ENCODE measurements around the gene REL. TPM values are rescaled to one million over a fixed set of nuclear protein-coding genes. Genes with fewer than 3 reads are reported as not detected.

REL gene
- total RNA-seq, 2 donors from 2014 or later = 23.3 to 93.0 TPM

DNA sequence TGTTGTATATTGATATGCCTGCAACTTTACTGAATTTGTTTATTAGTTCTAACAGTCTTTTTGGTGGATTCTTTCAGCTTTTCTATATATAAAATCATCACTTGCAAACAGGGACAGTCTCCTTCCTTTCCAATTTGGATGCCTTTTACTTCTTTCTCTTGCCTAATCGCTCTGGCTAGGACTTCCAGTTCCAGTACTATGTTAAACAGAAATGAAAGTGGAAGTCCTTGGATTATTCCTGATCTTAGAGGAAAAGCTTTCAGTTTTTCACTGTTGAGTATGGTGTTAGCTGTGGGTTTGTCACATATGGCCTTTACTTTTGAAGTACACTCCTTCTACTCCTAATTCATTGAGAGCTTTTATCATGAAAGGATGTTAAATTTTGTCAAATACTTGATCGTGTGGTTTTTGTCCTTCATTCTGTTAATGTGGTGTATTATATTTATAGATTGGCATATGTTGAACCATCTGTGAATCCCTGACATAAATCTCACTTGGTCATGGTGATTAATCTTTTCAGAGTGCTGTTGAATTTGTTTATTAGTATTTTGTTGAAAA is 52.9 kb downstream of the REL start:
- H3K36me3 Mint-ChIP-seq = peaks cover 17 to 18% of the 10 kb centered on the region in 2 donors
- ATAC-seq (no peak), DNase-seq (ENCODE audit: low spot score in 2 of 2) (no peak)
- no peaks in the 10 kb centered on the region for H3K9me3 Mint-ChIP-seq
- no peak overlapping the region for H3K27ac Mint-ChIP-seq

DNA sequence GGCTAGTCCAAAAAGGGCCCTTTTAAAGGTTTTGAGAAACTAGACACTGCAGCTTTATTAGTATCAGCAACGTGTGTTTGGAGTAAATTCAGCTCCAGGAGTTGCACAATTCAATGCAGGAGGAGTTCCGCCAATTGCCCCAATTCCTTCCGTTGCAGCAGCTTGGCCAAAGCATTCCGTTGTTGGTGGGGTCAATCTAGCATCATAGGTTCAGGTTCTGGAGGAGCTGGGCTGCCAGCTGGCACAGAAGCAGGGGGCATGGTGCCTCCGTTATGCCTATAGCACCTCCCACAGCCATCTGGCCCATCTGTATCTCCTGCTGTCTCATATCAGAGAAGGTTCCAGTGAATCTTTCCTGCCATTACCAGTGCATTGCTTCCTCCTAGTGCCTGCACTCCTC is 55.4 kb downstream of the REL start:
- H3K36me3 Mint-ChIP-seq = peaks cover 18 to 26% of the 10 kb centered on the region in 2 donors
- peak in 1 of 2 donors; percentile 19 for ATAC-seq
- DNase-seq (ENCODE audit: low spot score in 2 of 2) = no peak
- H3K9me3 Mint-ChIP-seq = no peaks in the 10 kb centered on the region
- no peak overlapping the region for H3K27ac Mint-ChIP-seq

DNA sequence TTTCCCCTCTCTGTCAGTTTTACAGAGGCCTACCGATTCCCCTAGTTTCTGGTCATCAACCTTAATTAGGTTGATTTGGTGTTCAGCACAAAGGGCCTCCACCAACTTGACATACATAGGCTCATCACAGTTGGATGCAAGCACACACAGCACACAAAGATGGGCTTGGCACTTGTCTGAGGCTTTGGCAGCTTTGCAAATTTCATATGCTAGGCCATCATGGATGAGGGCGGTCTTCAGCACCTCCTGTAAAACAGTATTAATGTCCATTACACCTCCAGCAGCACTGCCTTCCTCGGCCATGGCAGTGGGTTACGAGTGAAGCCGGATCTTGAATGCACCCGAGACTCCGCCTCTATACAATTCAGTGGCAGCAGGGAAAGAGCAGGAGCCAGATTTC is 56.9 kb downstream of the REL start:
- no peak for ATAC-seq
- no peaks in the 10 kb centered on the region for H3K9me3 Mint-ChIP-seq
- H3K27ac Mint-ChIP-seq = peak overlapping the region in 1 of 2 donors; percentile 50
- DNase-seq (ENCODE audit: low spot score in 2 of 2) = no peak
- peaks cover 18 to 26% of the 10 kb centered on the region in 2 donors for H3K36me3 Mint-ChIP-seq

DNA sequence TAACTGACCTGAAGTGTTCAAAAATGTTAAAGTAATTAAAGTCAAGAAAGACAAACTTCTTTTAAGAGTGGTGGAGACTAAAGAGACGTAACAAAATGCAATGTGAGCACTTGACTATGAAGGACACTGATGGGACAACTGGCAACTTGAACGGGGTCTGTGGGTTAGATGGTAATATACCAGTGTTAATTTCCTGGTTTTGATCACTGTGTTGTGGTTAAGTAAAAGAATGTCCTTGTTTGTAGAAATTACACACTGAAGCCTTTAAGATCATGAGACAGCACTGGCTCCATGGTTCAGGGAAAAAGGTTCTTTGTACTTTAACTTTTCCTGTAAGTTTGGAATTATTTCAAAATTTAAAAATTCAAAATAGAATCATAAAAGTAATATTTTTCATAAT is 58.2 kb downstream of the REL start:
- H3K9me3 Mint-ChIP-seq = no peaks in the 10 kb centered on the region
- DNase-seq (ENCODE audit: low spot score in 2 of 2) (no peak), ATAC-seq (no peak)
- H3K36me3 Mint-ChIP-seq = peaks cover 18 to 26% of the 10 kb centered on the region in 2 donors
- H3K27ac Mint-ChIP-seq = no peak overlapping the region

DNA sequence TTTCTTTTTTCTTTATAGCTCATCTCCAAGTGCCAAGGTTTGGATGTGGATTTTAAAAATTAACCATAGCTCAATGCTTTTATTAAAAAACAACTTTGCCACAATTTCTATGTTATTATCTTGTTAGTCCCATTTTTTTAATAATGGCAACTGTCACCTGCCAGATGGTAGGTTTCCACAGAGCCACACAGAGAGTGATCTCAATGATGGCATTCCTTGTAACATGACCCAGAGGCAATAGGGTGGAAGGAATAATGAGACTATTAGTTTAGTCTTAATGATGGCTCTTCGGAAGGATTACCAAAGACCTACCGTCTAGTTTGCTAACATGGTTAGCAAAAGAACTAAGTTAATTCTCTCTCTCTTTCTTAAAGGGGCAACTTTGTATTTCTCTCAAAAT is 64.0 kb downstream of the REL start:
- peaks cover 0 to 5% of the 10 kb centered on the region in 2 donors for H3K36me3 Mint-ChIP-seq
- DNase-seq (ENCODE audit: low spot score in 2 of 2) (no peak), ATAC-seq (no peak)
- H3K9me3 Mint-ChIP-seq = no peaks in the 10 kb centered on the region
- H3K27ac Mint-ChIP-seq = no peak overlapping the region

DNA sequence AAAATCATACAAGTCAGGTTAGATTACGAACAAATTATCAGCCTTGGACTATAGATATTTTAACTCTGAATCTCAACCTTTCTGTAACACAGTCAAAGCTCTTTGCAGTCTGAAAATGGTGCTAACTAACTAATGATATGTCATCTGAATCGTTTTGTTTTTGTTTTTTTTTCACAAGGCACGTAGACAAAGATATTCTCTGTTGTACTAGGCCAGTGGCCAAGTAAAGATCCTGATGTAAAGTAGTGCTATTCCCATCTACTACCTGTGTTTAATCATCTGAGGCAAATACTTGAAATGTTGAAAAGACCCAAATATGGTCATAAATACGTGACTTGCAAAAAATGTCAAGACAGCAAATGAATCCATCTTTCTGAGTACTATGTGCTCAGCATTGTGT is 65.7 kb downstream of the REL start:
- Mint-ChIP-seq H3K9me3 (no peaks in the 10 kb centered on the region), H3K36me3 (no peaks in the 10 kb centered on the region), H3K27ac (no peak overlapping the region)
- DNase-seq (ENCODE audit: low spot score in 2 of 2) = no peak
- no peak for ATAC-seq

DNA sequence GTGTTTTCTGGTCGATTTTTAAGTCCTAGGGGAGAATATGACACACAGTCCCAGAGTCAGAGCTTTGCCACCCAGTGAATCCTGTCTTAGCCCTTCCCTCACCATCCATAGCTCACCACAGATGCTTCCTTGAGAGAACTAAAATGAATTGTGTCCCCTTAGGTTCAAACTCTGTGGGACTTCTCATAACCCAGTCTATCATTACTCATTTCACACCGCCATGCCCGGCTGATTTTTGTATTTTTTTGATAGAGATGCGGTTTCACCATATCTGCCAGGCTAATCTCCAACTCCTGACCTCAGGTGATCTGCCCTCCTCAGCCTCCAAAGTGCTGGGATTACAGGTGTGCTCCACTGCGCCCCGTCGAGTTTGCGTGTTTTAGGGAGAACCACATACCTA is 66.8 kb downstream of the REL start:
- peak in 1 of 2 donors; percentile 40 for ATAC-seq
- Mint-ChIP-seq H3K36me3 (peaks cover under 1 to 4% of the 10 kb centered on the region in 2 donors), H3K27ac (no peak overlapping the region)

DNA sequence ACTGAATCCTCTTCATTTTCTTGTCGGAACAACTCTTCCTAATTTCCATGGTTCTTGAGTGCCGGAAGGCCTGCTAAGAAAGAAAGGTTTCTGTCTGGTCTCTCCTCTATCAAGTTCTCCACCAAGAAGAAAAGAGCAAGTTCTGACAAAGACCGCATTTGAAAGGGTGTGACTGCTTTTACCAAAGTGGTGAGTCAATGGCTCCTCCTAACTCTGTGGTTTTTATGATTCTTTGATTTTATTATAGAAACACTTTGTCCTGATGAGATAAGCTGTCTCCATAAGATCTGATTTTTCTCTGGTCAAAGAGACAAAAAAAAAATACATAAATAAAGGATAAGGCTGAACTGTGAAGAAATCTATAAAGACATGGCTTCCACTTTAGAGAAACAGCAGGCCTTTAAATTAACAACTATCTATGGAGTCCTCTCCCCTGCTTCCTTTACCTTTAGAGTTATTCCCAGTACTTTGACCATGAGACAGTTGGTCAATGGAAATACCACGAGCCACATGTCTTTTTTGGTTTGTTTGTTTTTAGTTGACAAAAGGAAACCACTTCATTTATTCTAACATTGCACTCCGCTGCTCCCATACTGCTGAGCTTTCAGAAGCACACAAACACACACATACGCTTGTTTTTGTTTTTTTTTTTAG is 67.7 kb downstream of the REL start:
- peaks cover 9 to 13% of the 10 kb centered on the region in 2 donors for H3K36me3 Mint-ChIP-seq
- H3K27ac Mint-ChIP-seq = peak overlapping the region in 1 of 2 donors; percentile 34
- no peak for DNase-seq (ENCODE audit: low spot score in 2 of 2)
- H3K9me3 Mint-ChIP-seq = no peaks in the 10 kb centered on the region
- peak; percentile 63 to 78 for ATAC-seq

More for the DNA sequence above, 66.8 kb downstream of the REL start:
- DNase-seq (ENCODE audit: low spot score in 2 of 2) = no peak
- no peaks in the 10 kb centered on the region for H3K9me3 Mint-ChIP-seq

DNA sequence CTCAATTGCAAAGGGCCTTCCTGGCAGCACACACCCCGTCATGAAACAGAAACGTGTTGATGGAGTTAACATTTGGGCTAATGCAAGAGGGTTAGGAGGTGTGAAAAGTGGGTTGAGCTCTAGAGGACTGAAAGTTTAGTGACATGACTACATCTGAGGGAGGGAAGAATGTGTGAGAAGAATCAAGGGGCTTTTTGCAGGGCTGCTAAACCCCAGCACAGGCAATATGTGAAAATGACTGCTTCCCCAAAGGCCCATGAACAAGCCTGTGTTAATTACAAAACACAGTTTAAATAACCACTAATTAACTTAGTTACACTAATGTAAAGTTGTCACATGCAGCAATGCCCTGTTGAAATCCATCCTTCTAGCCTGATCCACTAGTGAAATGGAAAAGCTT is 72.8 kb downstream of the REL start:
- ATAC-seq (peak; percentile 53 to 75), DNase-seq (ENCODE audit: low spot score in 2 of 2) (no peak)
- H3K36me3 Mint-ChIP-seq = peaks cover 10 to 20% of the 10 kb centered on the region in 2 donors
- H3K27ac Mint-ChIP-seq = no peak overlapping the region
- no peaks in the 10 kb centered on the region for H3K9me3 Mint-ChIP-seq

DNA sequence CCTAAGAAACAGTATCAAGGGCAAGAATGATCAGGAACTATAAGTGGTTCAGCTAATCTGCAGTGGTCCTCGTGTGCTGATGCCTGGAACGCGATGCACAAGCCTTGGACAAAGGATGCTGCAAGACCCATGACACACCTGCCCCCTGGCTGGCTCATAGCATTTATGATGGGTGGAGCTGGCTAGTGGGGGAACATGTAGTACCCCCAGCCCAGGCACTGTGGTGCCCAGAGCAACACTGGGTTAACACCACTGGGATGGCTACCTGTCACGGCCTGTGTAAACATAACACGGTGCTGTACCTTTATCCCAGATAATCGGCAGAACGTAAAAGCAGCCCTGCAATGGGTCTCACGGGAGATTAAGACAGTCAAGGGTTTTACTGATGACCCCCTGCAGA is 75.8 kb downstream of the REL start:
- Mint-ChIP-seq H3K9me3 (no peaks in the 10 kb centered on the region), H3K36me3 (peaks cover 10 to 20% of the 10 kb centered on the region in 2 donors), H3K27ac (no peak overlapping the region)
- ATAC-seq (no peak), DNase-seq (ENCODE audit: low spot score in 2 of 2) (no peak)

DNA sequence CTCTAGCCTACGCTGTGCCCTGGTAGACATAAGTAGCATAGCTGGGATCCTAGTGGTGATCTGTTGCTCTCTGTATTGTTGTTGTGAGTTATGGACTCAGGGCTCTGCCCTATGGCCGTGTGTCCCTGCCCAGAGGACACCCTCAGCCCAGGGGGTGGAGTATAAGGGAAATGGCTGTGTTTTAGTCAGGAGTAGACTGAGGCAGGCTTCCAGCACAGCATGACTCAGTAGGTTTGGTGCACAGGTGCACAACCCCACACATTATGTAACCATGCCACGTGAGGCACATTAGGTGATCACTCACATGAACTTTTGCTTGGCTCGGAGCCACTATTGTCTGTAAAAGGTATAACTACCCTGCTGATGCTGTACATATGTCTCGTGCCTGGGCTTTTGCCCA is 76.3 kb downstream of the REL start:
- no peak for DNase-seq (ENCODE audit: low spot score in 2 of 2)
- H3K27ac Mint-ChIP-seq = no peak overlapping the region
- peaks cover 10 to 20% of the 10 kb centered on the region in 2 donors for H3K36me3 Mint-ChIP-seq
- no peaks in the 10 kb centered on the region for H3K9me3 Mint-ChIP-seq
- peak in 1 of 2 donors; percentile 20 for ATAC-seq

DNA sequence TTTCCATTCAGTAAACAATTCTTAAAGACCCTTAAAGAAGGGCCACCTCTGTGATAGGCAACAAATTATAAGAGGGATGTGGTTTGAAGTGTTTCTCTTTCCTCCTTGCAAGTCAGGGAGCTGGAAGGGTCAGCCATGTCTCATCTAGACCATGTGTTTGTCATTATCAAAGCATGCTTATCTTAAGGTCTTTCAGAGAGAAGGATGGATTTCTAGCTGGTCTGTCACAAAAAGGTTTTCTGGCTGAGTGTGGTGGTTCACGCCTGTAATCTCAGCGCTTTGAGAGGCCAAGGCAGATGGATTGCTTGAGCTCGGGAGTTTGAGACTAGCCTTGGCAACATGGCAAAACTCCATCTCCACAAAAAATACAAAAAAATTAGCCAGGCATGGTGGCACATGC is 77.0 kb downstream of the REL start:
- H3K9me3 Mint-ChIP-seq = no peaks in the 10 kb centered on the region
- H3K27ac Mint-ChIP-seq = no peak overlapping the region
- ATAC-seq (no peak), DNase-seq (ENCODE audit: low spot score in 2 of 2) (no peak)
- H3K36me3 Mint-ChIP-seq = peaks cover 8 to 15% of the 10 kb centered on the region in 2 donors

DNA sequence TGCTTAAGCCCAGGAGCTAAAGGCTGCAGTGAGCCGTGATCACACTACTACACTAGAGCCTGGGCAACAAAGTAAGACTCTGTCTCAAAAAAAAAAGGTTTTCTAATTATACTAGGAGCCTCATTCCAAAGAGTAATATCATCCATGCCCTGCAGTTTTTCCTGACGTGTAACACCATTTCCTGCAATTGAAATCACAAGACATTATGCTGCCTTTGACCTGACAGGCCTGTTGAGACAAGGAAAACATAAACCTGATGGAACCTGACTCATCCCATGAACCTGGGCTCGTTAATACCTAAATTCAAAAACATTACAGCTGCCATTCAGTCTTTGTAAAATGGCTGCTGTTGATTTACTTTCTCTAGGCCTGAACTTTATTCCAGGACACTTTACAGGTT is 77.4 kb downstream of the REL start:
- ATAC-seq (no peak), DNase-seq (ENCODE audit: low spot score in 2 of 2) (no peak)
- H3K36me3 Mint-ChIP-seq = peaks cover 3 to 10% of the 10 kb centered on the region in 2 donors
- no peak overlapping the region for H3K27ac Mint-ChIP-seq
- no peaks in the 10 kb centered on the region for H3K9me3 Mint-ChIP-seq

DNA sequence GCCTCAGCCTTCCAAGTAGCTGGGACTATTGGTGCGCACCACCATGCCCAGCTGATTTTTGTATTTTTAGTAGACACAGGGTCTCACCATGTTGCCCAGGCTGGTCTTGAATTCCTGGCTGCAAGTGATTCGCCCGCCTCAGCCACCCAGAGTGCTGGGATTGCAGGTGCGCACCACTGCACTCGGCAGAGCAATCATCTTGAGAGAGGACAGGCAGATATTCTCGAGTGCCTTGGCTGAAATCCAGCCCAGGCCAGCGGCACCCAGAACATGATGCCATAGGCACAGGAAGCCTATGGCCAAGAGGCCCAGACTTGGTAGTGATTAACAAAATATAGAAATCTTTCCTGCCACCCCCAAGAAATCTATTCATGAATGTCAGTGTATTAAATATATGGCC is 78.1 kb downstream of the REL start:
- Mint-ChIP-seq H3K27ac (no peak overlapping the region), H3K9me3 (no peaks in the 10 kb centered on the region), H3K36me3 (peaks cover 0 to 11% of the 10 kb centered on the region in 2 donors)
- no peak for DNase-seq (ENCODE audit: low spot score in 2 of 2)
- no peak for ATAC-seq

DNA sequence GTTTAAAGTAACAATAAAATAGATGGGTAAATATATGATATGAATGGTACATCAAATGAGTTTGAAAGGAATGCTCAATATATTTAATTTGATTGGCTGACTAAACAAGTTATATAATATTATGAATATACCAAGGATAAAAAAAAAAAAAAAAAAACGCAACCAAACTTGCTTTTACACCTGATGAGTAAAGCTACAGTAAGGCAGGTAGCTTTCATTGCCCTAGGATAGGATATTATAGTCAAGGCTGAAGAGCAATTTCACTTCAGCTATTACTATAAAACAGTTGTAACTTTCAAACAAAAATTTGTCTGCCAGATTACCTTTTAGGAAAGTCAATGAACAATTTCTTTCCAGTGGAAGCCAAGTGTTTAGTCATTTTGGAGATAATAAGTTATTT is 79.3 kb downstream of the REL start:
- DNase-seq (ENCODE audit: low spot score in 2 of 2) (no peak), ATAC-seq (no peak)
- H3K36me3 Mint-ChIP-seq = peaks cover 0 to 13% of the 10 kb centered on the region in 2 donors
- no peak overlapping the region for H3K27ac Mint-ChIP-seq
- no peaks in the 10 kb centered on the region for H3K9me3 Mint-ChIP-seq

DNA sequence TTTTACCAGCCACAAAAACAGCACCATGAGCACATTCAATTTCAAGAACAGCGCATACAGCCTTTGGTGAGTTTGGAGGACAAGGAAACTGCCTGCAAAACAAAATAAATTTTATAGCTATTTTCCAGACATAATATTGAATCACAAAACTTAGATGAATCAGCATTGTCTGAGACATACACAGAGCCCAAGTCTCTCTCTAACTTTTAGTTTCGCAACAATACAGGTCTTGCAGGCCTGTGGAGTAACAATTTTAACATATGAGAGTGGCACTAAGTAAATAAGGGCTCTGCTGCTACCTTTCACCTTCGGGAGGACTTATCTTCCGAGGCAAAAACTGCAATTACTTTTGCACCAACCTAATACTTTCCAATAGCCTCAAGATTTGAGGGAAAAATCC is 80.1 kb downstream of the REL start:
- ATAC-seq (peak in 1 of 2 donors; percentile 44), DNase-seq (ENCODE audit: low spot score in 2 of 2) (no peak)
- Mint-ChIP-seq H3K9me3 (no peaks in the 10 kb centered on the region), H3K27ac (no peak overlapping the region), H3K36me3 (peaks cover 0 to 13% of the 10 kb centered on the region in 2 donors)

DNA sequence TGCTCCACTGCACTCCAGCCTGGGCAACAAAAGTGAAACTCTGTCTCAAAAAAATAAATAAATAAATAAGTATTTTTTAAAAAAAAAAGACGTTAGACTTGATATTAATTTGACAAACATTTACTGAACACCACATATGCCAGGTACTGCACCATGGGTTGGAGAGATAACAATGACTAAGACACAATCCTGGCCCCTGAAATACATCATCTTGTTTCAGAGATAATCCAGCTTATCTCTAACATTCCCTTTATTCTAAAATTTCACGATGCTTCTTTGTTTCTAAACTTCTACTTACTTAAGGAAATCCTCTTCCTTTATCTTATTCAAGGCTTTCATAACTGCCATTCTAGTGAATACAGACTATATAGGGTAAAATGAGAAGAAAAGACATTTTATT is 81.2 kb downstream of the REL start:
- DNase-seq (ENCODE audit: low spot score in 2 of 2) = no peak
- Mint-ChIP-seq H3K9me3 (no peaks in the 10 kb centered on the region), H3K36me3 (peaks cover 0 to 13% of the 10 kb centered on the region in 2 donors), H3K27ac (no peak overlapping the region)
- no peak for ATAC-seq

DNA sequence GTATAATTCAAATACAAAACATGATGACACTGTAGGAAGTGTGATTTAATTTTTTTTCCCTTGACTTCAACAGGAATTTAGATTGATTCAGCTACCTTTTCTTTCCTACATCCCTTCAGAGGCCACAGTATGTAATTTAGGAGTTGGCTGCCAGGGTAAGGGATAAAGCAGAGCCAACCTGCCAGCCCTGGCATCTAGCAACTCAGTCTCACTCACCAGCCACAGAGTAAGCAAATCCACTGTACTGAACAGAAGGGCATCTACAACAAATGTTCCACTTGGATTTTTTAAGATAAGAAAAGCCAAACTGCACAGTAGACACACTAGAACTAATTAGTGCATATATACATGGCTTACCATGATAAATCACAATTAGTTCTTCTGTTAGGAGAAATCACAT is 81.8 kb downstream of the REL start:
- Mint-ChIP-seq H3K9me3 (no peaks in the 10 kb centered on the region), H3K27ac (no peak overlapping the region), H3K36me3 (peaks cover 0 to 13% of the 10 kb centered on the region in 2 donors)
- no peak for DNase-seq (ENCODE audit: low spot score in 2 of 2)
- ATAC-seq = no peak

All from activated naive CD4-positive, alpha-beta T cell treated with anti-CD3 and anti-CD28 coated beads, Interleukin-2, amount 50 U/mL, for 72 hours (primary cell).